K562 (cell line): ENCODE measurements around the gene ZNF268. TPM values are rescaled to one million over a fixed set of nuclear protein-coding genes. Genes with fewer than 3 reads are reported as not detected.

Source experiments
- CREM ChIP-seq: IDR thresholded peaks from 2 replicates; pipeline ENCODE4 v1.6.1; 2014; ENCODE audit warnings: antibody characterized with exemption, low read depth
- FOSL1 ChIP-seq: fragments of 200-800 bp; sonication (Bioruptor generic); conservative IDR thresholded peaks from 2 replicates; pipeline ENCODE4 v1.6.1; 2016; ENCODE audit warnings: missing genetic modification characterization, missing compliant biosample characterization
- FOXA1 ChIP-seq: fragments of 450-650 bp; IDR thresholded peaks from 2 replicates; pipeline ENCODE4 v1.6.1; 2016; ENCODE audit warnings: mild to moderate bottlenecking, borderline replicate concordance
- GATAD2B ChIP-seq: fragments of 450-650 bp; IDR thresholded peaks from 2 replicates; pipeline ENCODE4 v1.6.1; 2017; ENCODE audit warnings: mild to moderate bottlenecking, borderline replicate concordance
- HNRNPK ChIP-seq: fragments of 200-400 bp; formaldehyde crosslinking; IDR thresholded peaks from one replicate; pipeline ENCODE4 v1.6.1; 2018; ENCODE audit warnings: mild to moderate bottlenecking, low read depth, low read length; ENCODE audit not compliant: poor library complexity, severe bottlenecking
- MGA ChIP-seq: fragments of 450-650 bp; IDR thresholded peaks from 2 replicates; pipeline ENCODE4 v1.6.1; 2016; ENCODE audit warnings: mild to moderate bottlenecking, moderate library complexity
- ZNF121 ChIP-seq: sonication (generic); formaldehyde crosslinking; conservative IDR thresholded peaks from 2 replicates; pipeline ENCODE4 v1.8.0; 2022; ENCODE audit warnings: missing genetic modification reagents
- polyA plus RNA-seq, 8 experiments: library from polyadenylated mRNA; depleted of rRNA in 4 of 8; stranded (reverse) in 5 of 8; unstranded in 3 of 8; fragments of >200 nt; fragmentation: Nextera tagmentation in 2 of 8; fragmentation: Illumina TruSeq in 1 of 8; extraction: Ambion mirVana in 2 of 8; extraction: Trizol in 1 of 8; gene quantifications; 2 replicates each; pipeline versions ENCODE4 v1.2.1 to v1.2.3, GENCODE V29; 2011 to 2014; ENCODE audit warnings: inconsistent platforms in 1 of 8, missing spikeins in 1 of 8
- total RNA-seq, 7 experiments: library from RNA; depleted of rRNA in 6 of 7; stranded (reverse); fragments of >200 nt in 6 of 7; fragmentation: Illumina TruSeq in 2 of 7; extraction: Trizol in 2 of 7; gene quantifications; 2 replicates each; pipeline versions ENCODE4 v1.2.1 to v1.2.3, GENCODE V29; 2011 to 2021; ENCODE audit warnings: low replicate concordance in 1 of 7
- TF ChIP-seq, protein P1 (sequence below): fragments of 450-650 bp; formaldehyde crosslinking; conservative IDR thresholded peaks from 2 replicates; pipeline ENCODE4 v1.4.0; 2022; ENCODE audit warnings: mild to moderate bottlenecking, missing genetic modification characterization
- TF ChIP-seq, protein P2 (sequence below): fragments of 450-650 bp; formaldehyde crosslinking; IDR thresholded peaks from 2 replicates; pipeline ENCODE4 v1.4.0; 2020; ENCODE audit warnings: mild to moderate bottlenecking, moderate library complexity
- TF ChIP-seq, protein P3 (sequence below), 2 experiments: fragments of 450-650 bp in 1 of 2; IDR thresholded peaks; 2 replicates each; pipeline ENCODE4 v1.6.1; 2011 to 2017; ENCODE audit warnings: low read depth in 2 of 2, antibody characterized with exemption in 1 of 2, borderline replicate concordance in 1 of 2, low read length in 1 of 2, mild to moderate bottlenecking in 1 of 2, mixed read lengths in 1 of 2; ENCODE audit not compliant: control insufficient read depth in 1 of 2

The ZNF268 gene
- total and polyA plus RNA-seq, 9 of the 15 experiments (the other 6 are each of a cell fraction or from before 2014, with no cell fraction given) = 4.8 to 12.0 (median 7.7) TPM

GRCh38 chr12:133172491-133172890 is 8.8 kb upstream of the ZNF268 start (continued):
- no peak for TF ChIP-seq MGA
- TF ChIP-seq ZNF121 = no peak
- TF ChIP-seq, protein P1, sequence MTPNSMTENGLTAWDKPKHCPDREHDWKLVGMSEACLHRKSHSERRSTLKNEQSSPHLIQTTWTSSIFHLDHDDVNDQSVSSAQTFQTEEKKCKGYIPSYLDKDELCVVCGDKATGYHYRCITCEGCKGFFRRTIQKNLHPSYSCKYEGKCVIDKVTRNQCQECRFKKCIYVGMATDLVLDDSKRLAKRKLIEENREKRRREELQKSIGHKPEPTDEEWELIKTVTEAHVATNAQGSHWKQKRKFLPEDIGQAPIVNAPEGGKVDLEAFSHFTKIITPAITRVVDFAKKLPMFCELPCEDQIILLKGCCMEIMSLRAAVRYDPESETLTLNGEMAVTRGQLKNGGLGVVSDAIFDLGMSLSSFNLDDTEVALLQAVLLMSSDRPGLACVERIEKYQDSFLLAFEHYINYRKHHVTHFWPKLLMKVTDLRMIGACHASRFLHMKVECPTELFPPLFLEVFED (CRISPR knock-in tag) = no peak
- TF ChIP-seq, protein P2, sequence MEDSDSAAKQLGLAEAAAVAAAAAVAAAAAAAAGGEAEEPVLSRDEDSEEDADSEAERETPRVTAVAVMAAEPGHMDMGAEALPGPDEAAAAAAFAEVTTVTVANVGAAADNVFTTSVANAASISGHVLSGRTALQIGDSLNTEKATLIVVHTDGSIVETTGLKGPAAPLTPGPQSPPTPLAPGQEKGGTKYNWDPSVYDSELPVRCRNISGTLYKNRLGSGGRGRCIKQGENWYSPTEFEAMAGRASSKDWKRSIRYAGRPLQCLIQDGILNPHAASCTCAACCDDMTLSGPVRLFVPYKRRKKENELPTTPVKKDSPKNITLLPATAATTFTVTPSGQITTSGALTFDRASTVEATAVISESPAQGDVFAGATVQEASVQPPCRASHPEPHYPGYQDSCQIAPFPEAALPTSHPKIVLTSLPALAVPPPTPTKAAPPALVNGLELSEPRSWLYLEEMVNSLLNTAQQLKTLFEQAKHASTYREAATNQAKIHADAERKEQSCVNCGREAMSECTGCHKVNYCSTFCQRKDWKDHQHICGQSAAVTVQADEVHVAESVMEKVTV (CRISPR knock-in tag) = no peak
- TF ChIP-seq GATAD2B = no peak
- TF ChIP-seq HNRNPK = no peak
- TF ChIP-seq, protein P3, sequence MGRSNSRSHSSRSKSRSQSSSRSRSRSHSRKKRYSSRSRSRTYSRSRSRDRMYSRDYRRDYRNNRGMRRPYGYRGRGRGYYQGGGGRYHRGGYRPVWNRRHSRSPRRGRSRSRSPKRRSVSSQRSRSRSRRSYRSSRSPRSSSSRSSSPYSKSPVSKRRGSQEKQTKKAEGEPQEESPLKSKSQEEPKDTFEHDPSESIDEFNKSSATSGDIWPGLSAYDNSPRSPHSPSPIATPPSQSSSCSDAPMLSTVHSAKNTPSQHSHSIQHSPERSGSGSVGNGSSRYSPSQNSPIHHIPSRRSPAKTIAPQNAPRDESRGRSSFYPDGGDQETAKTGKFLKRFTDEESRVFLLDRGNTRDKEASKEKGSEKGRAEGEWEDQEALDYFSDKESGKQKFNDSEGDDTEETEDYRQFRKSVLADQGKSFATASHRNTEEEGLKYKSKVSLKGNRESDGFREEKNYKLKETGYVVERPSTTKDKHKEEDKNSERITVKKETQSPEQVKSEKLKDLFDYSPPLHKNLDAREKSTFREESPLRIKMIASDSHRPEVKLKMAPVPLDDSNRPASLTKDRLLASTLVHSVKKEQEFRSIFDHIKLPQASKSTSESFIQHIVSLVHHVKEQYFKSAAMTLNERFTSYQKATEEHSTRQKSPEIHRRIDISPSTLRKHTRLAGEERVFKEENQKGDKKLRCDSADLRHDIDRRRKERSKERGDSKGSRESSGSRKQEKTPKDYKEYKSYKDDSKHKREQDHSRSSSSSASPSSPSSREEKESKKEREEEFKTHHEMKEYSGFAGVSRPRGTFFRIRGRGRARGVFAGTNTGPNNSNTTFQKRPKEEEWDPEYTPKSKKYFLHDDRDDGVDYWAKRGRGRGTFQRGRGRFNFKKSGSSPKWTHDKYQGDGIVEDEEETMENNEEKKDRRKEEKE (IDR thresholded peaks at IDR 0.05; ENCODE audit: borderline replicate concordance in 1 of 2, control insufficient read depth in 1 of 2, low read depth in 2 of 2, low read length in 1 of 2) = no peak
- no peak for TF ChIP-seq CREM
- TF ChIP-seq FOXA1 = no peak
- no peak for TF ChIP-seq FOSL1 (tag)
